ENCODE results near the gene OLFM2.
"Not testable (repeated sequence)": the region's sequence is repeated elsewhere in the genome, so short reads cannot be mapped to it uniquely, and the experiment has no call there.

OLFM2 gene

DNA sequence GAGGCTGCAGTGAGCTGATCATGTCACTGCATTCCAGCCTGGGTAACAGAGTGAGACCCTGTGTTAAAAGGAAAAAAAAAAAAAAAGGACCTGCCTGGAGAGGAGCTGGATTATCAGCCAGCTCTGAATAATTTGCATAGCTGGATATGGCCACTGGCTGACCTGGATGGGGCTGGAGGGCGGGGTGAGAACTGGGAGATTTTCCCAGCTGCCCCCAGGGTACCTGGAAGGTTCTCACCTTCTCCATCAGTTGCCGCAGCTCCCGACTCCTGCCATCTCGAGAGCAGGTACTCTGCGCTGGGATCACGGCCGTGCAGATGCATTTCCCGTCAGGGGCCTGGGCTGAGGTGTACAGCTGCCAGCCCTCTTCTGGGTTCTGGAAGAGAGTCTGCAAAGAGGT, 75.9 kb downstream of the OLFM2 start:
- DNase-seq (ENCODE audit: low spot score), result no peak

DNA sequence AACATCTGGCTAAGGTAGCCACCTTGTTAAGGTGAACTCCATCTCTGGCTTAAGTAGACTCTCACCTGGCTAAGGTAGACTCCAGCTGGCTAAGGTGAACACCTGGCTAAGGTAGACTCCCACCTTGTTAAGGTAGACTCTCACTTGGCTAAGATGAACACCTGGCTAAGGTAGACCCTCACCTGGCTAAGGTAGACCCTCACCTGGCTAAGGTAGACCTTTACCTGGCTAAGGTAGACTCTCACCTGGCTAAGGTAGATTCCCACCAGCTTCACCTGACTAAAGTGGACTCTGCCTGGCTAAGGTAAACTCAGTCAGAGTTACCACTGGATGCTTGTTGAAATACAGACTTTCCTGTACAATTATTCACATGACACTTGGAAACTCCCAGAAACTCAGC, 77.5 kb downstream of the OLFM2 start:
- DNase-seq (ENCODE audit: low spot score), result no peak

DNA sequence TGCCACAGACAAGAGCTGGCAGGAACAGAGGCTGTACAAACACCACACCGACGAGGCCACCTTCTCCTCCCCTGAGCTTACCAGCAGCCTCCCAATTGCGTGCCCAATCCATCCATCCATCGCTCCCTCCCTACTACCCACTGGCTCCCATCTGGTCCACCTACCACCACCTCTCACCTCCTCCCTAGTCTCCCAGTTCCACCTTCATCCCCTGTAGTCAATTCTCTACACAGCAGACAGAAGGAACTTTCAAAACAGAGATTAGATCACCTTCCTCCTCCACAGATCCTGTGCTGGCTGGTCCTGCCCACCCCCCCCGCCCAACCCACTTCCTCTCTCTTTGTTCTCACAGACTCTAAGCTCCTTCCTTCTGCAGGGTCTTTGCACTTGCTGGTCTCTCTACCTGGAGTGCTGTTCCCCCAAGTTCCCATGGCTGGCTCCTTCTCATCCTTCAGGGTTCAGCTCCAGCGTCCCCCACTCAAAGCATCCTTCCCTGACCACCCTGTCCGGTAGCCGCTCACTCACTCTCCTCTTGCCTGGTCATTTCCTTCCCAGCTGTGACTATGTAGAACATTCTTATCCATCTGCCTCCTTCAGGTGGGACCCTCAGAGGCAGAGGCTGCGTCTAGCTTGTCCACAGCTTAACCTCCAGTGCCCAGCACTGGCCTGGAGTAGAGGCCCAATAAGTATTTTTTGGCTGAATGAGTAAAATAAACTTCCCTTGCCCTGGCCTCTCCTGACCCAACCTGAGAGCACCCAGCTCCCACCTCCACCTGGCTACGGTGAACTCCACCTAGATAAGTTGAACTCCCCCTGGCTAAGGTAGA, 78.2 kb downstream of the OLFM2 start:
- no peak for DNase-seq (ENCODE audit: low spot score)

DNA sequence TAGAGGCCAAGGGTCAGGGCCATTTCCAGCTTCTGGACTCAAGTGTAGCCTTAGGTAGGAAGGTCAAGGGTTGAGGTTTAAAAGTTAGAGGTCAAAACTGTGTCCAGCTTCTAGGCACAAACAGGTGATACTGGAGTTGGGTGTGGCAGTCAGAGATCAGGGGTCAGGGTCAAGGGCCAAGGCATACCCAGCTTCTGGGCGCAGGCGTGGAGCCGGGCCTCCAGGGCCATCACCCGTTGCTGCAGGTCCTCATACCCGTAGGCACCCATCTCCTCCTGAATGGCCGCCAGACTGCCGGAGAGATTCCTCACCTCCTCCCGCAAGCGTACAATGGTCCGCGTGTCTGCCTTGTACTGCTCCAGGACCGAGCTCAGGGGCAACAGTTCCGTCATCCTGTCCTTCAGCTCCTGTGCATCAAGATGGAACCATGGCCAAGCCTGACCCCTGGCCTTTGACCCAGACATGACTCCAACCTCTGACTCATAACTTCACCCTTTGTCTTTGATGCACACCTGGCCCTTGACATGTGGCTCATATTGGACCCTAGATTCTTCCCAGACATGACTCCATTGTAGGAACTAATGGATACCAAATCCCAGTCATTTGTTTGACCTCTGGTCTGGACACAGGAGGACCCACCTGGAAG, 79.1 kb downstream of the OLFM2 start:
- no peak for DNase-seq (ENCODE audit: low spot score)

DNA sequence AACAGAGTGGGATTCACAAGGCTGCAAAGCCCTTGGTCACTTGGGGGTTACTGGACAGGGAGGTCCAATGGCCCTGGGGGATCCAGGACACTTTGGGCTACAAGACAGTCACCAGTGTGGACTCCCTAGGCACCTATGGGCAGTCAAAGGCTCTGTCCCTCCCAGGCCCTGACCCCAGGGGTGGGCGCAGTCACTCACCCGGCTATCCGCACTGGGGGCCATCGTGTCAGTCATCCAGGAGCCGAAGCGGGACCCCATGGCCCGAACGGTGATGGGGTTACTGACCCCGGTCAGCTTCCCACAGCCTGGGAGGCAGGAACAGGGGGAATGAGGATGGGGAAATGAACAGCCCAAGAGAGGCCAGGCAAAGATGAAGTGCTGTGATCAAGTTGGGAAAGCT, 79.7 kb downstream of the OLFM2 start:
- no peak for DNase-seq (ENCODE audit: low spot score)

DNA sequence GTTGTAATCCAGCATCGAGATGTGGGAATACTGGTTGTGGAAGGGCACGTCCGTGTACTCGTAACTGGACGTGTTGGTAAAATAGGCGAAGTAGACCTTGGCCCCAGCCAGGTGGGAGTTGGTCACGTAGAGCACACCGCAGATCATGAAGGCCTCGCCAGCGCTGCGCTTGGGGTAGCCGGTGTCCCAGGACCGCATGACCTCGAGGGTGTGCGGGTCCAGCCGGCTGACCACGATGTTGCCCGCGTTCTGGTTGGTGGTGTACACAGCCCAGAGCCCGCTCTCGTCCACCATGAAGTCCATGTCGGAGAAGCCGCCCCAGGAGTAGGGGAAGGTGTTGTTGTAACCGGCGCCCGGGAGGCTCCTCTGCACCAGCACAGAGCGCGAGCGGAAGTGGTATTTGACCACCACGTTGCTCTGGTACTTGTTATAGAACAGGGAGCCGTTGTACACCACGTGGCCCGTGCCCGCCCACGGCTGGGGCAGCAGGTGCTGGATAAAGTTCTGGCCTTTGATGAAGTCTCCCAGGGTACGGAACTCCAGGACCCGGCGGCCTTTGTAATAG, 82.0 kb downstream of the OLFM2 start:
- DNase-seq (ENCODE audit: low spot score), result no peak

DNA sequence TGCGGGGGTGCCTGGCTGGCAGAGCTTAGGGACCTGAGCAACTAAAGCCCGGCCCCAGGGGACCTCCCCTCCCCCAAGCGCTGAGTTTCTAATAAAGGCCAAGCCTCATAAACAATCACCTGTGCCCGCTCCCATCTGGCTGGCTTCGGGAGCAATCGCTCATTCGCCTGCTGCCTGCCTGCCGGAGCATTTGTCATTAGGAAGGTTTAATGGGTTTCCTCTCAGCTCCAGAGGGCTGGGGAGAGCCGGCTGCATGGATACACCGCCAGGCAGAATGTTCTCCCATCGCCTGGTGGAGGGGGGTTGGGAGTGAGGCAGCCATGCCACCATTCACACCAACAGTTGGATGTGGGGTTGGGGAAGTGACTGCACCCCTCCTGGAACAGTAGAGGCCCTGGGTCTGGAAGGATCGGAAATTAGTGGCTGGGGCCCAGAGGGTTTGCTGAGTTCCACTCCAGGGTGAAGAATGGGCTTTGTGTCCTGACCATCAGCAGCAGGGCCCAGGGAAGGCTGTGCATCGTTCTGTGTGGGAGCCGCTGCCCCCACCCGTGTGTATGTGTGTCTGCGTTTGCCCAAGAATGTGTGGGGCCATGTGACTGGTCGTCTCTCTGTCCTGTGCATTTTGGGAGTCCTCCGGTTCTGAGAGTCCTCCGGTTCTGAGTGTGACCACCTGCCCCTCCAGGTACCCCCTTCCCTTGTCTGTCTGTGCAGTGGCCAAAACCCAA, 85.9 kb downstream of the OLFM2 start:
- no peak for DNase-seq (ENCODE audit: low spot score)

DNA sequence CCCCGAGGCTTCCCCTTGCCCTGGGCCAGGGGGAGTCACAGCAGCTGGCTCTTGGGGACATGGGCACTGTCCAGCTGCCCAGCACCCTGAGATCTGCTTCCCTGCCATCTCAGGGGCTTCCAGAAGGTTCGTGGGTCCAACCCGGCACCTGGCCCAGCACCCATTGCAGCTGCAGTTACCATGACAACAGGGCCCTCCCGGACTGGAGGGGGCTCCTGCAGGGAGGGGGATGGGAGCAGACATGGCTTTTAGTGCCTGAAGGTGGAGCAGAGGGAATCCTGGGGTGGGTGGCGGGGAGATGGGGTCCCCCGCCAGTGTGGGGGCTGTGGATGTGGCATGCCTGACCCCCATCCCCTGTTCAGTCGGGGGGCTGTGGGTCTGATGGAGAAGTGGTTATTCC, 86.5 kb downstream of the OLFM2 start:
- no peak for DNase-seq (ENCODE audit: low spot score)

DNA sequence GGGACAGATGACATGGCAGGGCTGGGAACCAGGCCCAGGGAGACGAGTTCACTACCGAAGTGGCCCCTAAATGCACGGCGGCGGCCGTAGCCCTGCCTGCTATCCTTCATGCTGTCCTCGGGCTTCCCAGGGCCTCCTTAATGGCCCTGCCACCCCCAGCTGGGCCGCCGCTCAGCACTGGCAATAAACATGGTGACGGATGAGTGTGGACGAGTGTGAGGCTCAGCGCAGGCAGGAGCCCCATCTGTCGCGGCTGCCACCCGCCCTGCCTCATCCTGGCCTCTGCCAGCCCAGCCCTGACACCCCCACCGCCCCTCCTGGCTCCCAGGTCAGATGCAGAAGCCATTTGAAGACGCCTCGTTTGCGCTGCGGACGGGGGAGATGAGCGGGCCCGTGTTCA, 87.6 kb downstream of the OLFM2 start:
- no peak for DNase-seq (ENCODE audit: low spot score)

DNA sequence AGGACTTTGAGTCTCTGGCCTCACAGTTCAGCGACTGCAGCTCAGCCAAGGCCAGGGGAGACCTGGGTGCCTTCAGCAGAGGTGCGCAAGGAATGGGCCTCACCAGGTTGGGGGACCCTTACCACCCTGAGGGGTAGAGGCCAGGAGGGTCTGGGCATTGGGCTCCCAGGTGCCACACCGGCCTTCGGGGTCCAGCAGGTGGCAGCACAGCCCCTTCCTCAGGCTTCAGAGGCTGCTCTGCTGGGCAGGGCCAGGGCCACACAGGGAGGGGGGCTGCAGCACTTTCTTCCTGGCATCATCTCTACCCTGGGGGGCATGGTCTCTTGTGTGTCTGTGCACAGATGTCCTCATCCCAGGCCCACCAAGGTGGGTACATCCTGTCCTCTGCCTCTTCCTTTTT, 88.3 kb downstream of the OLFM2 start:
- DNase-seq (ENCODE audit: low spot score), result no peak

DNA sequence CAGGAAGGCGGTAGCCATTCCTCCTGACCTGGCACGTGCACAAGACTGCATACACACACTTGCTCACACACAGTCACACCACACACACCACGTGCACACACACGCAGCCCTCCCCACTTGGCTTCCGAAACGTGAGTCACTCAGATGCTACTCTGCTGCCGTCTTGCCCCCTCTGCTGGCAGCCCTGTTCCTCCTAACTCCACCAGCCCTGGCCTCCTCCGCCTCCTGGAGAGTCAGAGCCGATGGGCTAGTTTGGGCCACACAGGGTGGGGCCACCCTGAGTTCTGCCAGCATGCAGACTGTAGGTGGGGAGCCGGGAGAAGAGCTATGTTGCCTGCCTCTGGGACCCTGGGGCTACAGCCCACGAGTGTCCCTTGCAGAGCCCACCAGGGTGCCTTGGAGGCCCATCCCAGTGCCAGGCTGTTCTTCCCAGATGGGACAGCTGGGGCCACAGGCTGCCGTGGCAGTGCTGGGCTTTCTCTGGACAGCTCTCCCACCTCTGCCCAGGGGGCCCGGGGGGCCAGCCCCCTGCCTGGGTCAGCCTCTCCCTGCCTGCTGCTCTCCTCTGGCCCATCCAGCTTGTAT, 89.1 kb downstream of the OLFM2 start:
- peak; percentile 59 for DNase-seq (ENCODE audit: low spot score)

DNA sequence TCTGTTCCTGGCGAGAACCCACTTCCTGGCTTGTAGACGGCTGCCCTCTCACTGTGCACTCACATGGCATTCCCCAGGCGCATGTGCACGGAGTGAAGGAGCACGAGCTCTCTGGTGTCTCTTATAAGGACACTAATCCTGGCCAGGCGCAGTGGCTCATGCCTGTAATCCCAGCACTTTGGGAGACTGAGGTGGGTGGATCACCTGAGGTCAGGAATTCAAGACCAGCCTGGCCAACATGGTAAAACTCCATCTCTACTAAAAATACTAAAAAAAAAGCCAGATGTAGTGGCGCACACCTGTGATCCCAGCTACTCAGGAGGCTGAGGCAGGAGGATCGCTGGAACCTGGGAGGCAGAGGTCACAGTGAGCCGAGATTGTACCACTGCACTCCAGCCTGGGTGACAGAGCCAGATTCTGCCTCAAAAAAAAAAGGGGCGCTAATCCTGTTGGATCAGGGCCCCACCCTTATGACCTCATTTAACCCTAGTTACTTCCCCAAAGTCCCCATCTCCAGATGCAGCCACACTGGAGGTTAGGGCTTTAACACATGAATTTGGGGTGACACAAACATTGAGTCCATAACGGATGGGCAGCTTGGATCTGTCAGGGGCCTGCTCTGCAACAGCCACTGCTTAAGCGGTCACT, 92.6 kb downstream of the OLFM2 start:
- not testable (repeated sequence) for DNase-seq (ENCODE audit: low spot score)

DNA sequence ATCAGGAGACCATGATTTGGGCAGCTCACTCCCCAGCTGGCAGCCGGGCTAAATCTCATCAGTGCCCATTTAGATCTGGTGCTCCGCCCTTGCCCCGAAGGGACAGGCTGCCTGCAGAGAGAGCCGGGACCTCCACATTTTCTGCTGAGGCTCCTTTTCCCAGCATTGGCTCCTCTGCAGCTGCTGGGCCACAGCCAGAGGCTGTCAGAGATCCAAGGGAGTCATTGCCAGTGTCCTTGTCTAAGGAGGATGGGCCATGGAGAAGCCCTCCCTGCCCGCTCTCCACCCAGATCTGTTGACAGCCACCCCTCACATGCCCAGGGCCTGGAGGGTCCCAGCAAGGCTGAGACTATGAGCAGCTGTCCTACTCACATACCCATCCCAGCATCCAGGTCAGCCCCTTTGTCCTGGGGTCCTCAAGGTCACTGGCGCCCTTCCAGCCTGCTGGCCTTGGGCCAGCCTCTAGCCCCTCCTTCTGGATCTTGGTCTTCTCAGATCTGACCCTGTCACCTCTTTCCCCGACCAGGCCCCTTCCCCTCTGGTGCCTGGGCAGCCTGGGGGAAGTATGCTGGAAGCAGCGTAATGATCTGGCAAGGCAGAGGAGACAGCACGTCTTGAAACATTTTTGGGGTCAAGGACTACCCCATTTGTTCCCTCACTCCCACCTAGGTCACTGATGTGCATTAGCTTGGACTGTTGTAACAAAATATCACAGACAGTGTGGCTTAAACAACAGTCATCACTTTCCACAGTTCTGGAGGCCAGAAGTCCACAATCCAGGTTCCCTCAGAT, 93.3 kb downstream of the OLFM2 start:
- DNase-seq (ENCODE audit: low spot score), result no peak

DNA sequence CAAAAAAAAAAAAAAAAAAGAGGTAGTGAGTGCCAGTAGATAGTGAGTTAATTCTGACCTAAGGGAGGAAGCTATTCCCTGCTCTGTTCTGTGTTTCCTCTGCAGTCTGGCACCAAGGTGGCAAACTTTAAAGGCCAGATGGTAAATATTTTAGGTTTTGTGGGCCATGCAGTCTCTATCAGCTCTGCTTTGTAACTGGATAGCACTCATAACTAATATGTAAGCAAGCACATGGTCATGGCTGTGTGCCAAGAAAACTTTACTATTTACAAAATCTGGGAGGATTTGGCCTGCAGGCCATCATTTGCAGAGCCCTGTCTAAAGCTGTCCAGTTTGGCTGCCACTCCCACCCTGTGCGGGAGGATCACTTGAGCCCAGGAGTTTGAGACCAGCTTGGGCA, 96.9 kb downstream of the OLFM2 start:
- no peak for DNase-seq (ENCODE audit: low spot score)

DNA sequence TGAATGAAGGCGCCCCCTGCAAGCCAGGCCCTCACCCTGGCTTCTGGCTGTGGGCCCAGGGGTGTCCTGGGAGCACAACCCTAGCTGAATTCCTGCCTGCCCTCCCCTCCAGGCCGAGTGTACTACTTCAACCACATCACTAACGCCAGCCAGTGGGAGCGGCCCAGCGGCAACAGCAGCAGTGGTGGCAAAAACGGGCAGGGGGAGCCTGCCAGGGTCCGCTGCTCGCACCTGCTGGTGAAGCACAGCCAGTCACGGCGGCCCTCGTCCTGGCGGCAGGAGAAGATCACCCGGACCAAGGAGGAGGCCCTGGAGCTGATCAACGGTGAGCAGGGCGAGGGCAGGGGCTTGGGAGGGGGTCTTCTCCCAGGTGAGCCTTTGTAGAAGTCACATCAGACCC, 98.0 kb downstream of the OLFM2 start:
- DNase-seq (ENCODE audit: low spot score), result no peak

DNA sequence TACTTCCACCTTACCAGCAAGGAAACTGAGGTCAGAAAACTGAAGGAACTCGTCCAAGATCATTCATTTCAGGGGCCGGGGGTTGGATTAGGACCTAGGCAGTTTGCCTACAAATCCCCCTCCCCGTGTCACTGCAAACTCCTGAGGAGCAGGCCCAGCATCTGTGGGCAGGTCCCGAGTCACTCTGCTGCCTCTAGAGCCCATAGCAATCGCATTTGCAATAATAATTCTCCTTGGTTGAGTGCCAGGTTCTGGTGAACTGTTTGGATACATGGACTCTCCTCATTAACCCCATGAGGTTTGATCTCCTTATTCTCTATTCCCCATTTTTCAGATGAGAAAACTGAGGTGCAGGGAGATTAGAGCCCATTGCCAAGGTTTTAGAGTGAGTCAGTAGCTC, 100.3 kb downstream of the OLFM2 start:
- no peak for DNase-seq (ENCODE audit: low spot score)

DNA sequence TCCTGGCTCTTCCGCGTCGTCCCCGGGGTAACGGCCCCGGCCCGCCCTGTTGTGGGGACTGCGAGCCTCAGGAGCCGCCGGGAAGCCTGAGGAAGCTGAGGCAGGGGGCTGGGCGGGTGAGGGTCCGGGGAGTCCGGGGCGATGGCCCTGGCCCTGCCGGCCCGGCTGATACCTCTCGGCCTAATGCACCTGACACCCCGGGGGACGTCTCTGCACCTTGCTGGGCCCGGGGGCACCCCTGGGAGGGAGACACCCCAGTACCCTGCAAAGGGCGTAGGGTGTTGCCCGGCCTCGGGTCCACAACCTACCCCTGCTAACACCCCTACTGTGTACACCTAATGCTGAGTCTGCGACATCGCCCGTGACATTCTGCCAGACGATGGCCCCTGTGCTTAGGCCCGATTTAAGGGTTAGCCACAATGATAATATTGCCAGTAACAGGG, 100.8 kb downstream of the OLFM2 start:
- no peak for DNase-seq (ENCODE audit: low spot score)

DNA sequence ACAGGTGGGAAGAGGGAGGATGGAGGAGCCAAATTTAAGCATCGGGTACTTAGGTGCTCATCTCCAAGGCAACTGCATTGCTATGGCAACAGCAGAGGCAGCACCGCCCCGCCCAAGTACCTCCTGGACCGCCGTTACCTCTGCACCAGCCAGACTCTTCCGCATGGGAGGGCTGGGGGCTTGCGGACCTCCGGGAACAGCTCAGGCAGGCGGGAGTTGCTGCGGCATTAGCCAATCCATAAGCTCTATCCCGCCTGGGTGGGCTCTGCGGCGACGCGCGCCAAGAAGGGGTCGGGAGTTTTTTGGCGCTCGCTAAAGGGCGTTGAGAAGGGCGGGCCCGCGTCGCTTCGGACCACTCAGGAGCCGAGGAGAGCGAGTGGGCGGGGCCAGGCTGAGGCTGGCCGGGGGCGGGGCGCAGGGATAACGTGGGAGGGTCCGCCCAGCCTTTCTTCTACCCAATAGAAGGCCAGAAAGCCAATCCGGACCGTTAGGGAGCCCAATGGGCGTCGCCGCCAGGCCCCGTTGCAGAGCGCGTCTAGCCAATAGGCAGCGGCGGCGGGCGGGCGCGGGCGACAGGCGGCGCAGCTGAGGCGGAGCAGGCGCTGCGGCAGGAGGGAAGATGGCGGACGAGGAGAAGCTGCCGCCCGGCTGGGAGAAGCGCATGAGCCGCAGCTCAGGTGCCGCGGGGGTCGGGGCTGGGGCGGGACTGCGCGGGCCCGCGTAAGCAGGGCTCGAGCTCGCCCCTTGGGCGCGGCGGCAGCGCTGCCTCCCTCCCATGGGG, 101.4 kb downstream of the OLFM2 start, which contains the start of gene PIN1:
TSS of gene PIN1 (plus strand) at position 593 of the 781 bp plus-strand sequence. CDS start at position 620, 27 bp downstream.
- DNase-seq (ENCODE audit: low spot score), result peak; percentile 99

DNA sequence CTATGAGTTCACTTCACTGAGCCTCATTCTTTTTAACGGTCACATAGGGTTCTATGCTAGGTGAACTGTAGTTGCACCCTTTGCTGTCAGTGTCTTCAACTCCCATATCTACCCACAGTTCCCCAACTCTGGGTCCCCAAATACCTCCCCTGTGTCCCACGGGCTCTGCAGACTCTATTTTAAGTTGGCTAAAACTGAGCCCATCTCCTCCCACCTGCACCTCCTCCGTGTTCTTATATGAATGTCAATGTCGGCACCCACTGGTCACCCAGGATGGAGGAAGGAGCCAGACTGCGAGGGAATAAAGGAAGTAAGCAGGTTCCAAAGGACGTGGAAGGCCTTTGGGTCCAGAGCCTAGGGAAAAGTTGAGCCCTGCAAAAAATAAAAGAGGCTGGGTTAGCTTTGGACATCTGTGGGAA, 102.0 kb downstream of the OLFM2 start:
- DNase-seq (ENCODE audit: low spot score), result no peak

DNA sequence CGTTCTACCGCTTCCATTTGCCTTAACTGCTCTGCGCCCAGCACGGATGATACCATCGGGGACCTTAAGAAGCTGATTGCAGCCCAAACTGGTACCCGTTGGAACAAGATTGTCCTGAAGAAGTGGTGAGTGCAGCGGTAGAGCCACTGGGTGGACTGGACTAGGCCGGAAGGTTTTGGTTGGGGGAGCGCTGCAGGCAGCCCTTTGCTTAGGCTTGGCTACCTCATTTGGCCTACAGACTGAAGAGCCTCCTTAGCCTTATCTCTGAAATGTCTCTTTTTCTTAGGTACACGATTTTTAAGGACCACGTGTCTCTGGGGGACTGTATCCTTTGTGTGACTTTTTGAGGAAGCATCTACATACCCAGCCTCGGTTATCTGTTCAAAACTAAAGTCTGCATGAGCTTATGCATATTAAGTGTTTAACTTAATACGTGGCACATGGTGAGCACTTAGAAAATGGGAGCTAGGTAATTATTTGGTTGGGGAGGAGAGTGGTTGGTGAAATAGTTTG, 107.7 kb downstream of the OLFM2 start:
- DNase-seq (ENCODE audit: low spot score), result no peak
